Naive thymus-derived CD8-positive, alpha-beta T cell (primary cell): ENCODE measurements around the gene COG4. TPM values are rescaled to one million over a fixed set of nuclear protein-coding genes. Genes with fewer than 3 reads are reported as not detected.
A peak's percentile ranks its signal among the peaks of the same experiment; 100 is the strongest.
"Not testable (repeated sequence)": the region's sequence is repeated elsewhere in the genome, so short reads cannot be mapped to it uniquely, and the experiment has no call there.

Experiments used
- ATAC-seq, 2 donors: fragments of 150-1000 bp; cut with Tn5 transposase in 1 of 2; sonication (Bioruptor Pico), chemical (Tn5 transposase) in 1 of 2; 1 replicate in 1 of 2; 2 replicates in 1 of 2; pipeline ENCODE4 v1.10.0; 2021; ENCODE audit warnings: mild to moderate bottlenecking in 2 of 2, moderate library complexity in 2 of 2
- POLR2A ChIA-PET: fragments of 350-600 bp; sonication (Branson Sonifier 250); formaldehyde crosslinking; loops from one replicate; lab custom pipeline; 2021; ENCODE audit warnings: antibody characterized with exemption; lab: Charles Lee
- DNase-seq, 10 donors: peaks; one replicate each; pipeline versions ENCODE4 v3.0.0 to v3.0.0-alpha.2; 2020 to 2022
- H3K27ac Mint-ChIP-seq, 10 donors: one replicate each; pipeline ENCODE4 v1.8.0; 2020 to 2022; ENCODE audit warnings: mild to moderate bottlenecking in 10 of 10, mixed read lengths in 10 of 10, moderate library complexity in 4 of 10, inconsistent platforms in 1 of 10
- H3K27me3 Mint-ChIP-seq, 5 donors: one replicate each; pipeline ENCODE4 v1.8.0; 2021 to 2022; ENCODE audit warnings: mixed read lengths in 5 of 5
- H3K36me3 Mint-ChIP-seq, 3 donors: one replicate each; pipeline ENCODE4 v1.8.0; 2020 to 2022; ENCODE audit warnings: mixed read lengths in 3 of 3, mild to moderate bottlenecking in 2 of 3, inconsistent platforms in 1 of 3
- H3K4me1 Mint-ChIP-seq, 4 donors: one replicate each; pipeline ENCODE4 v1.8.0; 2021 to 2022; ENCODE audit warnings: mixed read lengths in 4 of 4
- H3K4me3 Mint-ChIP-seq, 10 donors: one replicate each; pipeline ENCODE4 v1.8.0; 2020 to 2022; ENCODE audit warnings: mild to moderate bottlenecking in 10 of 10, mixed read lengths in 10 of 10, moderate library complexity in 6 of 10, inconsistent platforms in 1 of 10
- H3K9me3 Mint-ChIP-seq, 9 donors: one replicate each; pipeline ENCODE4 v1.8.0; 2020 to 2022; ENCODE audit warnings: mixed read lengths in 9 of 9, mild to moderate bottlenecking in 3 of 9, inconsistent platforms in 1 of 9, moderate library complexity in 1 of 9
- polyA plus RNA-seq, 3 donors: library from polyadenylated mRNA; unstranded; fragments of 300-500 nt; fragmentation: Illumina TruSeq; gene quantifications; one replicate each; pipeline ENCODE4 v1.2.3, GENCODE V29; 2021
- total RNA-seq, 8 experiments: library from RNA in 2 of 8; stranded (reverse) in 2 of 8; gene quantifications; one replicate each; pipeline ENCODE4 v1.2.3 and lab custom pipeline; 2021 to 2026

Gene COG4
- total and polyA plus RNA-seq, 5 experiments from 2014 or later: 52.4 to 58.6 (median 57.4) TPM

GRCh38 chr16:70465999-70466804 is 57.2 kb downstream of the COG4 start:
- no peaks in the 10 kb centered on the region for H3K9me3 Mint-ChIP-seq
- POLR2A ChIA-PET: no interaction called here
- no peak overlapping the region for H3K4me3 Mint-ChIP-seq
- peaks cover 0 to 5% (median 0%) of the 10 kb centered on the region in 4 donors for H3K4me1 Mint-ChIP-seq
- peak overlapping the region in 1 of 10 donors; percentile 15 for H3K27ac Mint-ChIP-seq
- H3K27me3 Mint-ChIP-seq: no peaks in the 10 kb centered on the region
- DNase-seq: no peak
- no peak for ATAC-seq
- H3K36me3 Mint-ChIP-seq: peaks cover 0 to 24% (median 0%) of the 10 kb centered on the region in 3 donors

- Mint-ChIP-seq H3K4me3 (no peak overlapping the region), H3K27ac (no peak overlapping the region), H3K9me3 (no peaks in the 10 kb centered on the region), H3K4me1 (peaks cover 0 to 3% (median under 1%) of the 10 kb centered on the region in 4 donors), H3K27me3 (no peaks in the 10 kb centered on the region), H3K36me3 (peaks cover 0 to 22% (median 0%) of the 10 kb centered on the region in 3 donors)
- DNase-seq (no peak), ATAC-seq (no peak)
- POLR2A ChIA-PET: no interaction called here
Measured at GRCh38 chr16:70463235-70463634, 60.1 kb downstream of the COG4 start.

- no peaks in the 10 kb centered on the region for H3K9me3 Mint-ChIP-seq
- peaks cover 0 to 19% (median 3%) of the 10 kb centered on the region in 4 donors for H3K4me1 Mint-ChIP-seq
- DNase-seq (no peak), ATAC-seq (no peak)
- H3K4me3 Mint-ChIP-seq: no peak overlapping the region
- peak overlapping the region in 1 of 10 donors; percentile 18 for H3K27ac Mint-ChIP-seq
- no peaks in the 10 kb centered on the region for H3K27me3 Mint-ChIP-seq
- H3K36me3 Mint-ChIP-seq: peaks cover 0 to 15% (median 0%) of the 10 kb centered on the region in 3 donors
- POLR2A ChIA-PET: interaction anchor here (0.8 kb wide), 1 partner anchor 65 kb away, joined by 4 read pairs; no protein-coding TSS in a partner anchor
Measured at GRCh38 chr16:70460737-70461261, 62.6 kb downstream of the COG4 start.

GRCh38 chr16:70457446-70458166 is 65.7 kb downstream of the COG4 start:
- POLR2A ChIA-PET: interaction anchor here (0.7 kb wide), 1 partner anchor 167 kb away, joined by 3 read pairs; no protein-coding TSS in a partner anchor
- Mint-ChIP-seq H3K4me3 (peak overlapping the region in 4 of 10 donors; percentile 21 to 52 (median 27)), H3K36me3 (no peaks in the 10 kb centered on the region), H3K27ac (peak overlapping the region in 1 of 10 donors; percentile 5), H3K4me1 (peaks cover 6 to 36% (median 19%) of the 10 kb centered on the region in 4 donors), H3K27me3 (no peaks in the 10 kb centered on the region), H3K9me3 (no peaks in the 10 kb centered on the region)
- DNase-seq: no peak
- no peak for ATAC-seq

- Mint-ChIP-seq H3K27me3 (no peaks in the 10 kb centered on the region), H3K4me1 (peaks cover 6 to 34% (median 20%) of the 10 kb centered on the region in 4 donors), H3K36me3 (no peaks in the 10 kb centered on the region), H3K27ac (peak overlapping the region in 3 of 10 donors; percentile 22 to 84 (median 59)), H3K9me3 (no peaks in the 10 kb centered on the region), H3K4me3 (peak overlapping the region in 8 of 10 donors; percentile 45 to 96 (median 78))
- DNase-seq (no peak), ATAC-seq (no peak)
- POLR2A ChIA-PET: interaction anchor here (0.7 to 1.9 kb wide), 5 partner anchors 18 to 740 kb away, joined by 3 to 7 read pairs (median 4); no protein-coding TSS in a partner anchor
Measured at GRCh38 chr16:70455910-70456309, 67.4 kb downstream of the COG4 start.

GRCh38 chr16:70454222-70455034 is 68.9 kb downstream of the COG4 start, which contains the start of gene FCSK:
FCSK (plus strand) TSS chr16:70454595; CDS start chr16:70463191, 8,596 bp downstream.
- ATAC-seq (peak; percentile 92 to 93), DNase-seq (peak; percentile 53 to 94 (median 72))
- no peaks in the 10 kb centered on the region for H3K9me3 Mint-ChIP-seq
- peak within 1 kb of the TSS; percentile 86 to 96 (median 93) for H3K4me3 Mint-ChIP-seq
- no peaks in the 10 kb centered on the region for H3K27me3 Mint-ChIP-seq
- peak within 1 kb of the TSS; percentile 88 to 95 (median 92) for H3K27ac Mint-ChIP-seq
- no peaks in the 10 kb centered on the region for H3K36me3 Mint-ChIP-seq
- POLR2A ChIA-PET: interaction anchor here (0.6 to 2.4 kb wide), 21 partner anchors 8 to 166 kb away, joined by 3 to 59 read pairs (median 5); partner anchors contain the start of genes DDX19A, DDX19B and ST3GAL2
- H3K4me1 Mint-ChIP-seq: peaks cover 6 to 40% (median 23%) of the 10 kb centered on the region in 4 donors

- H3K27ac Mint-ChIP-seq: peak overlapping the region; percentile 88 to 95 (median 91)
- peak in 1 of 10 donors; percentile 22 for DNase-seq
- ATAC-seq: peak in 1 of 2 donors; percentile 5
- no peaks in the 10 kb centered on the region for H3K9me3 Mint-ChIP-seq
- H3K27me3 Mint-ChIP-seq: no peaks in the 10 kb centered on the region
- POLR2A ChIA-PET: interaction anchor here (0.6 to 2.4 kb wide), 21 partner anchors 8 to 165 kb away, joined by 3 to 59 read pairs (median 5); partner anchors contain the start of genes DDX19A, DDX19B and ST3GAL2
- peaks cover 6 to 40% (median 23%) of the 10 kb centered on the region in 4 donors for H3K4me1 Mint-ChIP-seq
- peak overlapping the region; percentile 86 to 96 (median 93) for H3K4me3 Mint-ChIP-seq
- H3K36me3 Mint-ChIP-seq: no peaks in the 10 kb centered on the region
Measured at GRCh38 chr16:70453892-70454221, 69.5 kb downstream of the COG4 start.

- ATAC-seq (no peak), DNase-seq (no peak)
- Mint-ChIP-seq H3K4me3 (peak overlapping the region; percentile 86 to 96 (median 93)), H3K27me3 (no peaks in the 10 kb centered on the region), H3K27ac (peak overlapping the region; percentile 88 to 95 (median 91)), H3K9me3 (no peaks in the 10 kb centered on the region), H3K4me1 (peaks cover 6 to 40% (median 23%) of the 10 kb centered on the region in 4 donors), H3K36me3 (no peaks in the 10 kb centered on the region)
- POLR2A ChIA-PET: interaction anchor here (0.6 to 2.4 kb wide), 16 partner anchors 7 to 164 kb away, joined by 3 to 59 read pairs (median 4); partner anchors contain the start of genes DDX19A and ST3GAL2
Measured at GRCh38 chr16:70453117-70453891, 70.0 kb downstream of the COG4 start.

GRCh38 chr16:70451004-70451340 is 72.4 kb downstream of the COG4 start:
- not testable (repeated sequence) for H3K27me3 Mint-ChIP-seq, ATAC-seq, H3K9me3 Mint-ChIP-seq, DNase-seq, H3K36me3 Mint-ChIP-seq, H3K27ac Mint-ChIP-seq
- peak overlapping the region in 2 of 10 donors; percentile 6 to 27 for H3K4me3 Mint-ChIP-seq
- POLR2A ChIA-PET: interaction anchor here (0.8 to 1.7 kb wide), 4 partner anchors 12 to 71 kb away, joined by 3 to 6 read pairs (median 4); partner anchors contain the start of gene ST3GAL2
- H3K4me1 Mint-ChIP-seq: peaks cover 5 to 26% (median 21%) of the 10 kb centered on the region in 4 donors

GRCh38 chr16:70450142-70451003 is 73.0 kb downstream of the COG4 start:
- not testable (repeated sequence) for ATAC-seq, H3K9me3 Mint-ChIP-seq, H3K27me3 Mint-ChIP-seq, H3K36me3 Mint-ChIP-seq
- H3K4me1 Mint-ChIP-seq: peaks cover 5 to 20% (median 16%) of the 10 kb centered on the region in 4 donors
- POLR2A ChIA-PET: interaction anchor here (0.8 to 1.7 kb wide), 6 partner anchors 11 to 70 kb away, joined by 3 to 6 read pairs (median 4); partner anchors contain the start of gene ST3GAL2
- DNase-seq: peak in 1 of 10 donors; percentile 14
- H3K4me3 Mint-ChIP-seq: peak overlapping the region in 3 of 10 donors; percentile 20 to 50 (median 35)
- H3K27ac Mint-ChIP-seq: peak overlapping the region in 2 of 10 donors; percentile 24 to 40
